Retinal pigment epithelial cell (primary cell): ENCODE measurements around the gene RBM23.

Experiments used
- DNase-seq: peaks from one replicate; pipeline ENCODE4 v3.0.0-alpha.2; 2010; ENCODE audit warnings: low read depth
- H3K4me3 ChIP-seq: 2 replicates; pipeline ENCODE4 v1.5.1; 2011; ENCODE audit warnings: mild to moderate bottlenecking, low read length, control low read depth, moderate library complexity
- TF ChIP-seq, protein P1 (sequence below): conservative IDR thresholded peaks from 2 replicates; pipeline ENCODE4 v1.5.1; 2011; ENCODE audit warnings: low read depth, low read length, control low read depth, inconsistent platforms

RBM23 gene

GRCh38 chr14:22945642-22946041 is 26.7 kb upstream of the RBM23 start:
- DNase-seq = no peak
- H3K4me3 ChIP-seq = no peak overlapping the region
- TF ChIP-seq, protein P1, sequence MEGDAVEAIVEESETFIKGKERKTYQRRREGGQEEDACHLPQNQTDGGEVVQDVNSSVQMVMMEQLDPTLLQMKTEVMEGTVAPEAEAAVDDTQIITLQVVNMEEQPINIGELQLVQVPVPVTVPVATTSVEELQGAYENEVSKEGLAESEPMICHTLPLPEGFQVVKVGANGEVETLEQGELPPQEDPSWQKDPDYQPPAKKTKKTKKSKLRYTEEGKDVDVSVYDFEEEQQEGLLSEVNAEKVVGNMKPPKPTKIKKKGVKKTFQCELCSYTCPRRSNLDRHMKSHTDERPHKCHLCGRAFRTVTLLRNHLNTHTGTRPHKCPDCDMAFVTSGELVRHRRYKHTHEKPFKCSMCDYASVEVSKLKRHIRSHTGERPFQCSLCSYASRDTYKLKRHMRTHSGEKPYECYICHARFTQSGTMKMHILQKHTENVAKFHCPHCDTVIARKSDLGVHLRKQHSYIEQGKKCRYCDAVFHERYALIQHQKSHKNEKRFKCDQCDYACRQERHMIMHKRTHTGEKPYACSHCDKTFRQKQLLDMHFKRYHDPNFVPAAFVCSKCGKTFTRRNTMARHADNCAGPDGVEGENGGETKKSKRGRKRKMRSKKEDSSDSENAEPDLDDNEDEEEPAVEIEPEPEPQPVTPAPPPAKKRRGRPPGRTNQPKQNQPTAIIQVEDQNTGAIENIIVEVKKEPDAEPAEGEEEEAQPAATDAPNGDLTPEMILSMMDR = no peak

GRCh38 chr14:22939684-22940083 is 20.7 kb upstream of the RBM23 start:
- TF ChIP-seq, protein P1 = no peak
- DNase-seq = no peak
- H3K4me3 ChIP-seq = no peak overlapping the region

GRCh38 chr14:22935156-22935555 is 16.2 kb upstream of the RBM23 start:
- TF ChIP-seq, protein P1 = no peak
- no peak for DNase-seq
- H3K4me3 ChIP-seq = no peak overlapping the region

- DNase-seq = no peak
- TF ChIP-seq, protein P1 = no peak
- no peak overlapping the region for H3K4me3 ChIP-seq
Measured at GRCh38 chr14:22932146-22932545, 13.2 kb upstream of the RBM23 start.

GRCh38 chr14:22929961-22930364 is 11.0 kb upstream of the RBM23 start:
- peak overlapping the region; percentile 99 for H3K4me3 ChIP-seq
- TF ChIP-seq, protein P1 = no peak
- DNase-seq = no peak

- H3K4me3 ChIP-seq = peak within 1 kb of the TSS; percentile 99
- TF ChIP-seq, protein P1 = no peak
- peak; percentile 99 for DNase-seq
Measured at GRCh38 chr14:22929104-22929960, 10.4 kb upstream of the RBM23 start, which contains the start of gene PRMT5. PRMT5 (minus strand) TSS chr14:22929376; CDS start chr14:22929361, 15 bp downstream.
